ENCODE results near the gene ZNF444.

DNA sequence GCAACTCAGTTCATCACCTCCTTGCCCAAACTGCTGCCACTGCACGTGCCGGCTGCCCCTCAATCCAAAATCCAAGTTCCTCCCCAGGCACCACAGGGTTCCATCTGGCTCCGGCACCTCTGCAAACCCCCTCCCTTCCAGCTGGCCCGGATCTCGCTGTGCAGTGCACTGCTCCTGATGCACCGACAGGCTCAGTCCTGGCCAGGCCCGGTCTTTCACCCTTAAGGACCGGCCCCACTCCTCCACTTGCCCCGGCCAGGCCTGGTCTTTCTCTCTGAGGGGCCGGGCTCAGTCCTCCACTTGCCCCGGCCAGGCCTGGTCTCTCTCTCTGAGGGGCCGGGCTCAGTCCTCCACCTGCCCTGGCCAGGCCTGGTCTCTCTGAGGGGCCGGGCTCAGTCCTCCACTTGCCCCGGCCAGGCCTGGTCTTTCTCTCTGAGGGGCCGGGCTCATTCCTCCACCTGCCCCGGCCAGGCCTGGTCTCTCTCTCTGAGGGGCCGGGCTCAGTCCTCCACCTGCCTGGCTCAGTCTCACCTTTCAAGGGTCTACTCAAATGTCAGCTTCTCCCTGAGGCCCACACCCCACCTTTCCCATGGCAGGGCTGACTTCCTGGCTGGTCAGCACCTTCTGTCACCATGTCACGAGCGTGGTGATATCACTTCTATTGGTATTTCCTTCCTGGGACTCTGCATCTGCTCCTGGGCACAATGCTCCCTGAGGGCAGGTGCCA, 26.9 kb upstream of the ZNF444 start:
- TF ChIP-seq POLR2A (IDR thresholded peaks at IDR 0.05; ENCODE audit: low read depth) = no peak
- TF ChIP-seq, protein P1, sequence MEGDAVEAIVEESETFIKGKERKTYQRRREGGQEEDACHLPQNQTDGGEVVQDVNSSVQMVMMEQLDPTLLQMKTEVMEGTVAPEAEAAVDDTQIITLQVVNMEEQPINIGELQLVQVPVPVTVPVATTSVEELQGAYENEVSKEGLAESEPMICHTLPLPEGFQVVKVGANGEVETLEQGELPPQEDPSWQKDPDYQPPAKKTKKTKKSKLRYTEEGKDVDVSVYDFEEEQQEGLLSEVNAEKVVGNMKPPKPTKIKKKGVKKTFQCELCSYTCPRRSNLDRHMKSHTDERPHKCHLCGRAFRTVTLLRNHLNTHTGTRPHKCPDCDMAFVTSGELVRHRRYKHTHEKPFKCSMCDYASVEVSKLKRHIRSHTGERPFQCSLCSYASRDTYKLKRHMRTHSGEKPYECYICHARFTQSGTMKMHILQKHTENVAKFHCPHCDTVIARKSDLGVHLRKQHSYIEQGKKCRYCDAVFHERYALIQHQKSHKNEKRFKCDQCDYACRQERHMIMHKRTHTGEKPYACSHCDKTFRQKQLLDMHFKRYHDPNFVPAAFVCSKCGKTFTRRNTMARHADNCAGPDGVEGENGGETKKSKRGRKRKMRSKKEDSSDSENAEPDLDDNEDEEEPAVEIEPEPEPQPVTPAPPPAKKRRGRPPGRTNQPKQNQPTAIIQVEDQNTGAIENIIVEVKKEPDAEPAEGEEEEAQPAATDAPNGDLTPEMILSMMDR (IDR thresholded peaks at IDR 0.05) = no peak

All from esophagus muscularis mucosa (tissue), 3 donors.